ENCODE data around the gene MAT2A.

Gene MAT2A

DNA sequence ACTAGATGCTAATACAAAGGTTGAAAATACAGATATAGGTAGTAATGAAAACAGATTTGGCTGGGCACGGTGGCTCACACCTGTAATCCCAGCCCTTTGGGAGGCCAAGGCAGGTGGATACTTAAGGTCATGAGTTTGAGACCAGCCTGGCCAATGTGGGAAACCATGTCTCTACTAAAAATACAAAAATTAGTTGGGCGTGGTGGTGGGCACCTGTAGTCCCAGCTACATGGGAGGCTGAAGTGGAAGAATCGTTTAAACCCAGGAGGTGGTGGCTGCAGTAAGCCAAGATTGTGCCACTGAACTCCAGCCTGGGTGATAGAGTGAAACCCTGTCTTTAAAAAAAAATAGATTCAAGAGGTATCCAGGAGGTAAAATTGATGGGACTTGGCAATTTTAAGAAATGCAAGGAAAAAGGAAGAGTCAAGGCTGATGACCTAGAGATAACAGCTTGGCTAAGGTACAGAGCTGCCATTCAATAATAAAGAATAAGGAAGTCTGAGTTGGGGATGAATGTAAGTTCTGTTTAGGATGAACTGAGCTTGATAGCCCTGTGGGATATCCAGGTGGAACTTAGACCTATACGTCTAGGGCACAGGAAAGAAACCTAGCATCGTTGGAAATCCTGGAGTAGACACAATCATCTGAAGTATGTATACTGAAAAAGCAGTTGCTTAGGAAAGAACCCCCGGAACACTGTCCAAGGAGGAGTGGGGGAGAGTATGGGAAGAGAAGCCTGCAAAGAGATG is 9.1 kb downstream of the MAT2A start:
- Histone ChIP-seq H3K27ac (ENCODE audit: low read length, poor library complexity, severe bottlenecking) (peak overlapping the region; percentile 46), H2BK12ac (ENCODE audit: low read length in 2 of 2) (no peak overlapping the region), H3K36me3 (ENCODE audit: control insufficient read depth in 1 of 2, insufficient read depth in 2 of 2, low read depth in 1 of 2, low read length in 2 of 2) (peaks cover 28 to 71% of the 10 kb centered on the region in 2 experiments), H3K4ac (ENCODE audit: low read depth in 1 of 2, low read length in 2 of 2) (no peak overlapping the region), H3K23ac (ENCODE audit: low read length in 2 of 2) (no peak overlapping the region), H4K8ac (ENCODE audit: low read length) (no peak overlapping the region), H2BK5ac (ENCODE audit: low read depth, low read length, poor library complexity, severe bottlenecking) (no peak overlapping the region), H3K79me1 (replicated peaks; ENCODE audit: low read length, poor library complexity, severe bottlenecking) (peaks cover 7% of the 10 kb centered on the region), H4K91ac (ENCODE audit: low read length) (no peak overlapping the region), H3K27me3 (ENCODE audit: control insufficient read depth in 1 of 2, insufficient read depth in 1 of 2, low read length in 2 of 2) (no peaks in the 10 kb centered on the region), H3K9me3 (ENCODE audit: control insufficient read depth, low read length) (no peaks in the 10 kb centered on the region), H2AFZ (ENCODE audit: low read depth, low read length) (no peak overlapping the region), H3K9ac (ENCODE audit: low read length) (peak overlapping the region; percentile 2), H3K14ac (ENCODE audit: low read length in 2 of 2) (no peak overlapping the region), H2BK120ac (ENCODE audit: low read depth, low read length) (peak overlapping the region; percentile 30), H2BK15ac (ENCODE audit: low read depth, poor library complexity, severe bottlenecking) (no peak overlapping the region), H3K4me1 (ENCODE audit: control insufficient read depth, insufficient read depth, low read depth, low read length) (peaks cover 8% of the 10 kb centered on the region), H2AK5ac (ENCODE audit: low read length, severe bottlenecking) (peak overlapping the region; percentile 36), H3K4me2 (ENCODE audit: low read length, poor library complexity, severe bottlenecking) (no peak overlapping the region), H3K18ac (ENCODE audit: low read depth in 1 of 2, low read length in 2 of 2) (no peak overlapping the region), H3K4me3 (ENCODE audit: insufficient read depth in 1 of 2, low read depth in 1 of 2, low read length in 2 of 2) (no peak overlapping the region)
- WGBS, result 89% methylated on average over 6 of the region's 6 CpGs
- no peak for DNase-seq

DNA sequence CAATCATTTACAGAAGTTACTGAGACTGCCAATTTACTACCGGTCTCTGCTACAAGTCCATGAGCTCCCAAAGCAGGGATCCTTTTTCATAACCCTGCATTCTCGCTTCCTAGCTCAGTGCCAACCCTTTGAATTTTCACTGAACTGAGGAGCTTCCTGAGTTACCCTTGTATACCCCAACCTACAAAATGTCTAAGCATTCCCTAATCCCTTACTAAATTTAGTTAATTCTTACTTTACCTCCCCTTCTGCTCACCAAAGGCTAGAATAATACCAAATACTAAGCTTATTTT is 9.6 kb downstream of the MAT2A start:
- H4K8ac ChIP-seq (ENCODE audit: low read length), result no peak overlapping the region
- 89% methylated on average over 2 of the region's 2 CpGs for WGBS
- H4K91ac ChIP-seq (ENCODE audit: low read length), result no peak overlapping the region
- H3K4ac ChIP-seq (ENCODE audit: low read depth in 1 of 2, low read length in 2 of 2), result no peak overlapping the region
- H2BK120ac ChIP-seq (ENCODE audit: low read depth, low read length), result peak overlapping the region; percentile 30
- H3K4me1 ChIP-seq (ENCODE audit: control insufficient read depth, insufficient read depth, low read depth, low read length), result peaks cover 8% of the 10 kb centered on the region
- H2BK5ac ChIP-seq (ENCODE audit: low read depth, low read length, poor library complexity, severe bottlenecking), result no peak overlapping the region
- no peak overlapping the region for H3K4me2 ChIP-seq (ENCODE audit: low read length, poor library complexity, severe bottlenecking)
- H2BK15ac ChIP-seq (ENCODE audit: low read depth, poor library complexity, severe bottlenecking), result no peak overlapping the region
- peak overlapping the region; percentile 2 for H3K9ac ChIP-seq (ENCODE audit: low read length)
- H2AFZ ChIP-seq (ENCODE audit: low read depth, low read length), result no peak overlapping the region
- H2BK12ac ChIP-seq (ENCODE audit: low read length in 2 of 2), result no peak overlapping the region
- peak overlapping the region; percentile 46 for H3K27ac ChIP-seq (ENCODE audit: low read length, poor library complexity, severe bottlenecking)
- H2AK5ac ChIP-seq (ENCODE audit: low read length, severe bottlenecking), result no peak overlapping the region
- H3K14ac ChIP-seq (ENCODE audit: low read length in 2 of 2), result no peak overlapping the region
- no peak overlapping the region for H3K18ac ChIP-seq (ENCODE audit: low read depth in 1 of 2, low read length in 2 of 2)
- H3K27me3 ChIP-seq (ENCODE audit: control insufficient read depth in 1 of 2, insufficient read depth in 1 of 2, low read length in 2 of 2), result no peaks in the 10 kb centered on the region
- DNase-seq, result no peak
- H3K9me3 ChIP-seq (ENCODE audit: control insufficient read depth, low read length), result no peaks in the 10 kb centered on the region
- peaks cover 7% of the 10 kb centered on the region for H3K79me1 ChIP-seq (replicated peaks; ENCODE audit: low read length, poor library complexity, severe bottlenecking)
- H3K23ac ChIP-seq (ENCODE audit: low read length in 2 of 2), result no peak overlapping the region
- no peak overlapping the region for H3K4me3 ChIP-seq (ENCODE audit: insufficient read depth in 1 of 2, low read depth in 1 of 2, low read length in 2 of 2)
- H3K36me3 ChIP-seq (ENCODE audit: control insufficient read depth in 1 of 2, insufficient read depth in 2 of 2, low read depth in 1 of 2, low read length in 2 of 2), result peaks cover 31 to 69% of the 10 kb centered on the region in 2 experiments

DNA sequence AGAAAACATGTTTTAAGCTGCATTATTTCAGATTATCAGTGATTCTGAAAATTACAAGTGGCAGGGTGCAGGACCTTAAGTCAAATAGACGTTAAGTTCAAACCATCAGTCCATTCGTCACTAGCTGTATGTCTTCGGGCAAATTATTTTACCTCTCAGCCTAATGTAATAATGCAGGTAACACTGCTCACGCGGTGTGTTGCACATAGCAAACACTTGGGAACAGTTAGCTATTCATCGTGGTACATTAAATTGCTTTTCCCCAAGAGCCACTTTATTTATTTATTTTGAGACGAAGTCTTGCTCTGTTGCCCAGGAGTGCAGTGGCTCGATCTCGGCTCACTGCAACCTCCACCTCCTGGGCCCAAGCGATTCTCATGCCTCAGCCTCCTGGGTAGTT is 10.1 kb downstream of the MAT2A start:
- DNase-seq, result no peak
- H4K8ac ChIP-seq (ENCODE audit: low read length), result no peak overlapping the region
- no peak overlapping the region for H2BK5ac ChIP-seq (ENCODE audit: low read depth, low read length, poor library complexity, severe bottlenecking)
- H3K27ac ChIP-seq (ENCODE audit: low read length, poor library complexity, severe bottlenecking), result peak overlapping the region; percentile 67
- no peak overlapping the region for H2BK15ac ChIP-seq (ENCODE audit: low read depth, poor library complexity, severe bottlenecking)
- no peak overlapping the region for H3K4me2 ChIP-seq (ENCODE audit: low read length, poor library complexity, severe bottlenecking)
- peaks cover 35 to 68% of the 10 kb centered on the region in 2 experiments for H3K36me3 ChIP-seq (ENCODE audit: control insufficient read depth in 1 of 2, insufficient read depth in 2 of 2, low read depth in 1 of 2, low read length in 2 of 2)
- peaks cover 8% of the 10 kb centered on the region for H3K4me1 ChIP-seq (ENCODE audit: control insufficient read depth, insufficient read depth, low read depth, low read length)
- no peak overlapping the region for H3K18ac ChIP-seq (ENCODE audit: low read depth in 1 of 2, low read length in 2 of 2)
- H2AFZ ChIP-seq (ENCODE audit: low read depth, low read length), result no peak overlapping the region
- H3K14ac ChIP-seq (ENCODE audit: low read length in 2 of 2), result no peak overlapping the region
- 93% methylated on average over 10 of the region's 10 CpGs for WGBS
- no peaks in the 10 kb centered on the region for H3K9me3 ChIP-seq (ENCODE audit: control insufficient read depth, low read length)
- no peak overlapping the region for H2AK5ac ChIP-seq (ENCODE audit: low read length, severe bottlenecking)
- H2BK120ac ChIP-seq (ENCODE audit: low read depth, low read length), result no peak overlapping the region
- no peak overlapping the region for H4K91ac ChIP-seq (ENCODE audit: low read length)
- peak overlapping the region; percentile 2 for H3K9ac ChIP-seq (ENCODE audit: low read length)
- H2BK12ac ChIP-seq (ENCODE audit: low read length in 2 of 2), result no peak overlapping the region
- no peak overlapping the region for H3K4me3 ChIP-seq (ENCODE audit: insufficient read depth in 1 of 2, low read depth in 1 of 2, low read length in 2 of 2)
- no peaks in the 10 kb centered on the region for H3K27me3 ChIP-seq (ENCODE audit: control insufficient read depth in 1 of 2, insufficient read depth in 1 of 2, low read length in 2 of 2)
- peaks cover 9% of the 10 kb centered on the region for H3K79me1 ChIP-seq (replicated peaks; ENCODE audit: low read length, poor library complexity, severe bottlenecking)
- no peak overlapping the region for H3K4ac ChIP-seq (ENCODE audit: low read depth in 1 of 2, low read length in 2 of 2)
- no peak overlapping the region for H3K23ac ChIP-seq (ENCODE audit: low read length in 2 of 2)

DNA sequence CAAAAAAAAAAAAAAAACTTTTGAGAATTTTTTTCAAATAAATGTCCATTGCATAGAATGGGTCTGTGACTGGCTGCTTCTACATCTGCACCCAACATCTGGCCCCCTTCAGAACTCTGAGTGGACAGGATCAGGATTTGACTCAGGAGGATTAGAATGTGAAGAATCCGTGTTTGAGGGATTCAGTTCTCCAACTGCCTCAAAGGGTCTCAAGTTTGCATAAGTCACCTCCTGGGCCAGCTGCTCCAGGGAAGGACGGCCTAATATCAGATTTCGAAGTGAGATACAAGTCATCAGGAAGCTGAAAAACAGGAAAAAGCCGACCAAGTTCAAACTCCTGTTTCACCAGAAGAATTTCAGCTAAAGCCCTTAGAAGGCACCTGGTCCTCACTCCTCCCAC is 10.9 kb downstream of the MAT2A start:
- 15% methylated on average over 3 of the region's 4 CpGs for WGBS
- Histone ChIP-seq H3K9ac (ENCODE audit: low read length) (peak overlapping the region; percentile 64), H2BK120ac (ENCODE audit: low read depth, low read length) (no peak overlapping the region), H2BK5ac (ENCODE audit: low read depth, low read length, poor library complexity, severe bottlenecking) (no peak overlapping the region), H2AFZ (ENCODE audit: low read depth, low read length) (no peak overlapping the region), H2BK12ac (ENCODE audit: low read length in 2 of 2) (no peak overlapping the region), H3K4me3 (ENCODE audit: insufficient read depth in 1 of 2, low read depth in 1 of 2, low read length in 2 of 2) (no peak overlapping the region), H3K36me3 (ENCODE audit: control insufficient read depth in 1 of 2, insufficient read depth in 2 of 2, low read depth in 1 of 2, low read length in 2 of 2) (peaks cover 41 to 68% of the 10 kb centered on the region in 2 experiments), H3K23ac (ENCODE audit: low read length in 2 of 2) (no peak overlapping the region), H2BK15ac (ENCODE audit: low read depth, poor library complexity, severe bottlenecking) (no peak overlapping the region), H3K4me1 (ENCODE audit: control insufficient read depth, insufficient read depth, low read depth, low read length) (peaks cover 8% of the 10 kb centered on the region), H3K18ac (ENCODE audit: low read depth in 1 of 2, low read length in 2 of 2) (peak overlapping the region in 1 of 2 experiments; percentile 58), H3K27me3 (ENCODE audit: control insufficient read depth in 1 of 2, insufficient read depth in 1 of 2, low read length in 2 of 2) (no peaks in the 10 kb centered on the region), H3K27ac (ENCODE audit: low read length, poor library complexity, severe bottlenecking) (peak overlapping the region; percentile 74), H3K4ac (ENCODE audit: low read depth in 1 of 2, low read length in 2 of 2) (no peak overlapping the region), H3K79me1 (replicated peaks; ENCODE audit: low read length, poor library complexity, severe bottlenecking) (peaks cover 12% of the 10 kb centered on the region), H2AK5ac (ENCODE audit: low read length, severe bottlenecking) (no peak overlapping the region), H4K8ac (ENCODE audit: low read length) (no peak overlapping the region), H3K4me2 (ENCODE audit: low read length, poor library complexity, severe bottlenecking) (no peak overlapping the region), H4K91ac (ENCODE audit: low read length) (no peak overlapping the region), H3K14ac (ENCODE audit: low read length in 2 of 2) (no peak overlapping the region), H3K9me3 (ENCODE audit: control insufficient read depth, low read length) (no peaks in the 10 kb centered on the region)
- DNase-seq, result peak; percentile 80
